ENCODE measurements around the gene CLSTN2.

Gene CLSTN2

DNA sequence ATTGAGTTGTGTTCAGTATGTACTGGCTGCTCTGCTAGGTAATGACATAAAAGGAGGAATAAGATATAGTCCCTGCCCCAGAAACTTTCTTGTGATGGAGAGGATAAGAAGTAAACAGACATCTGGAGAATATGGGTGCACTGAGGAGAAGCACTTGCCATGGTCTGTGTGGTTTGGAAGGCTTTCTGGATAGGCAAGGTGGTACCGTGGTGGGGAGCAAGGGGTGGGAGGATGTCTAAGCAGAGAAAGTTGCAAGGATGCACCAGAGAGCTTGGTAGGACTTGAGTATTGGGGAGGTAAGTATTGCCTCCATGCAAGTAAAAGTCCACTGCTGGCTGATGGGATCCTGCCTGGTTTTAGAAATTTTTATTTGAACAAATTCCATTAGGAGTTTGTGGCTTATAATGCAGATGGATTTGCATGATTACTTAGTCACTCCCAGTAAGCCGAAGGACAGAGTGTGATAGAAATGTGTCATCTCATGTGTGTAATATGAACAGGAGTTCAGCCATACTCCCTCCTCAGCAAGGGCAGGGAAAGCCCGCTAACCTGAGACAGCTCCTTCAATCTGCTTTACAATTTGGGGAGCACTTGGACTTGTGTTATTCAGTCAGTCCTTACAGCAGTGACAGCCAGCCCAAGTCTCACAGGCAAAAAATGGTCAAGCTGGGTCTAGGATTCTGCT lies 53.6 kb downstream of the CLSTN2 start:
- no peak overlapping the region for H3K4me3 ChIP-seq (ENCODE audit: low read length)
- no peaks in the 10 kb centered on the region for H3K4me1 ChIP-seq (ENCODE audit: insufficient read depth, low read length)
- H3K36me3 ChIP-seq (ENCODE audit: insufficient read depth, low read length): no peaks in the 10 kb centered on the region
- no peak overlapping the region for H2AFZ ChIP-seq (ENCODE audit: low read depth, low read length)
- no peaks in the 10 kb centered on the region for H3K27me3 ChIP-seq (ENCODE audit: insufficient read depth, low read length)
- H3K9me3 ChIP-seq (ENCODE audit: low read length): no peaks in the 10 kb centered on the region

DNA sequence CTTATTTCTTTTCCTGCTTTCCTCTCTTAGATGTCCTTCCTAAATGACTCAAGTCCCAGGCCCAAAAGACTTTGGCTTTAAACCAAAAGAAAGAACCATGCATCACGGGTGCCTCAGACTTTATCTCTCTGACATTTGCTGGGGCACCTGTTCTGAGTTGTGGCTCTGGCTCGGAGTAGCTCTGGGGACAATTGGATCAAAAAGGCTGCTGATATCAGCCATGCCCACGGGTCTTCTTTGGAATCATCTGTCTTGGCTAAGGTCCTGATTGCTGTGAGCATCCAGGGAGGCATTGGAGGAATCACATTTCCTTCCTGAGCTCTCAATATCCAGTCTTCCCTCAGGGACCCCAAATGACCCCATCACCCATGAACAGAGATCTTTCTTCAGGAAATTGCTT lies 59.9 kb downstream of the CLSTN2 start:
- H3K27me3 ChIP-seq (ENCODE audit: insufficient read depth, low read length): no peaks in the 10 kb centered on the region
- no peaks in the 10 kb centered on the region for H3K4me1 ChIP-seq (ENCODE audit: insufficient read depth, low read length)
- H2AFZ ChIP-seq (ENCODE audit: low read depth, low read length): no peak overlapping the region
- H3K9me3 ChIP-seq (ENCODE audit: low read length): no peaks in the 10 kb centered on the region
- H3K36me3 ChIP-seq (ENCODE audit: insufficient read depth, low read length): no peaks in the 10 kb centered on the region
- H3K4me3 ChIP-seq (ENCODE audit: low read length): no peak overlapping the region

DNA sequence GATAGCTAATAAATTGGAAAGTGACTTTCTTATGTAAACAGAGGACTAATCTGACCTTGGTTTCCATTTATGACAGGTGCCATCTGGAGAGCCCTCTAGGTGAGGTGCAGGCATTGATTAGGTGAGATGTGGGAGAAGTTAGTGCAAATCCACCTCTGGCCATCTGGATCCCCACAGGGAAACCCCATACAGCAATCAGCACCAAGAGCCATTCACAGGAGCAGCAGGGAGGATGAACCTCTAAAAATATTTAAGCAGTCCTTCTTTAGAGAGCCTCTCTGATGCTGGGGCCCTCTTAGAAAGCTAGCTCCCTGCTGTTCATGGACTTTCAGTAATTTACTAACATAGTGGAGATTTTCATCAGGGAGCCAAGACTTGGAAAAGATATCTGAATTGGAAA lies 69.3 kb downstream of the CLSTN2 start:
- Histone ChIP-seq H2AFZ (ENCODE audit: low read depth, low read length) (no peak overlapping the region), H3K4me3 (ENCODE audit: low read length) (no peak overlapping the region), H3K36me3 (ENCODE audit: insufficient read depth, low read length) (no peaks in the 10 kb centered on the region), H3K4me1 (ENCODE audit: insufficient read depth, low read length) (no peaks in the 10 kb centered on the region), H3K27me3 (ENCODE audit: insufficient read depth, low read length) (no peaks in the 10 kb centered on the region), H3K9me3 (ENCODE audit: low read length) (no peaks in the 10 kb centered on the region)

DNA sequence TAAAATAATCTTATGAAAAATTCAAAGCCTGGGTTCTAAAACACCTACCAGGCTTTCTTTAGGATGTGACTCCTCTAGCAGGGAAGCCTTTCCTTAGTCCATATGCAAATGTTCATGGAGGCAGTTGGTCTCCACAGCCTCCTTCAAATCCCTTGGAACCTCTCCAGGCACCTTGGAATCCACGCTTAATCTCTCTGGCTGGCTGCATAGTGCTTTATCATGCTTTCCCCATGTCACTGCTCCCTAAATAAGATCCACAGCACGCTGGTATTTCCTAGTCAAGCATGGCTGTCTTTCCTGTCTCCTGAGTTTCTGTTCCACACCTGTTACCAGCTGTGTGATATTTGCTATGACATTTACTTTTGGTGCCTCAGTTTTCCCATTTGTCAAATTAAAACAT lies 71.3 kb downstream of the CLSTN2 start:
- no peaks in the 10 kb centered on the region for H3K36me3 ChIP-seq (ENCODE audit: insufficient read depth, low read length)
- H3K27me3 ChIP-seq (ENCODE audit: insufficient read depth, low read length): no peaks in the 10 kb centered on the region
- no peak overlapping the region for H2AFZ ChIP-seq (ENCODE audit: low read depth, low read length)
- H3K9me3 ChIP-seq (ENCODE audit: low read length): no peaks in the 10 kb centered on the region
- H3K4me1 ChIP-seq (ENCODE audit: insufficient read depth, low read length): no peaks in the 10 kb centered on the region
- no peak overlapping the region for H3K4me3 ChIP-seq (ENCODE audit: low read length)

DNA sequence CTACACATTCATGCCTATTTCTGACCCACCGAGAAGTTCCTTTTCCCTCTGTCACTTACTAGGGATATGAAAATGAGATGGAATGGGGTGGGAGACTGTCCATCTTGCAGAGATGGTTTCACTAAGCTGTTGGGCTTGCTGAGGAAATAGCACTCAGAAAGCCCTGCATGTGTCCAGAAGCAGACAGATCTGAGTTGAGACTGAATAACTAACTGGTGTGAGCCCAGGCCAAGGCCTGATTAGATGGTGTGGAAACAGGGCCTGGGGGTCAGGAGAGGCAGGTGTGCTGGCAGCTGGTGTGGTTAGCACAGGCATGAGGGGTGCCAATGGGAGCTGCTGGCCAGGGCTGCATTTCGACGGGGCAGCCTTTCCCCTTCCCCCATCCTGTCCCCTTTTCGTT lies 72.1 kb downstream of the CLSTN2 start:
- Histone ChIP-seq H3K4me3 (ENCODE audit: low read length) (no peak overlapping the region), H3K9me3 (ENCODE audit: low read length) (no peaks in the 10 kb centered on the region), H3K27me3 (ENCODE audit: insufficient read depth, low read length) (no peaks in the 10 kb centered on the region), H3K4me1 (ENCODE audit: insufficient read depth, low read length) (no peaks in the 10 kb centered on the region), H2AFZ (ENCODE audit: low read depth, low read length) (no peak overlapping the region), H3K36me3 (ENCODE audit: insufficient read depth, low read length) (no peaks in the 10 kb centered on the region)

DNA sequence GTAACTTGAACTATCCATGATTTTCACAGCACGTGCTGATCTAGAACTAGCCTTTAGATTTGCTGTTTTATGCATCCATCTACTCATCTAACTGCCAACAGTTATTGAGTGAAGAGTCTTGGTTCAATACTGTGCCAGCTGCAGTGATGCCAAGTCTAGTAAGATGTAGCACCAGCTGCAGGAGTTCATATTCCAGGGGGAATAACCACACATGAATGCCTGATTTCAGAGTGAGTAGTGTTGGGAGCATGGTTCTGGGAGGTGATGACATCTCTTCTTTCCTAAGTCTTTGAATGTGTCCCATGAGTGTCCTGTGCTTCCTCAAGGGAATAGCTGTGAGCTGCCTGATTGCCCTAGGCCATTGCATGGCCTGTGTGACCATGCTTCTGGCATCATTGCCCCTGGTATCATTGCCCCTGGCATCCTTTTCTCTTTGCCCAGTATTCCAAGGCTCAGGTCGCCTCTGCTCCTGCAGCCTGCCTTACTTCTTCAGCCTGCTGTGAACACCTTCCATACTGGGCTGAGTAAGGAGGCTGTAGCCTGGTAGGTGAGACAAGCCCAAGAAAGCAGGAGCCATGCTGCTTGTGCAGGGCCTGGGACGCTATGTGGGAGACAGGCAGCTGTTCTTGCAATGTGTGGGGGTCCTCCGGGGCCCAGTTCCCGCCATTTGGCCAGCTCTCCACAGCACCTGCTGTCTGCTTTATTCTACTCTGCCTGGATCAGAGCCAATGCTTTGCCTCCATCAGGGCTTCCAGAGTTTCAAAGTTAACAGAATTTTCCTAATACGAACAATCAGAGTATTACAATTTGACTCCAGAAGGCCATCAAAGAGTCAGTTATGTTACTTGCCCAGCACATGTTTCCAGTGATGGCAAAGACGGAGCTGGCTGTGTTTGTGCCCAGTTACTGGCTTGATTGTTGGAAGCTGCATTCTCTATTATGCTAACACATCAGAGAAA lies 73.2 kb downstream of the CLSTN2 start:
- Histone ChIP-seq H3K27me3 (ENCODE audit: insufficient read depth, low read length) (no peaks in the 10 kb centered on the region), H3K36me3 (ENCODE audit: insufficient read depth, low read length) (no peaks in the 10 kb centered on the region), H3K4me1 (ENCODE audit: insufficient read depth, low read length) (no peaks in the 10 kb centered on the region), H3K4me3 (ENCODE audit: low read length) (no peak overlapping the region), H3K9me3 (ENCODE audit: low read length) (no peaks in the 10 kb centered on the region), H2AFZ (ENCODE audit: low read depth, low read length) (no peak overlapping the region)

DNA sequence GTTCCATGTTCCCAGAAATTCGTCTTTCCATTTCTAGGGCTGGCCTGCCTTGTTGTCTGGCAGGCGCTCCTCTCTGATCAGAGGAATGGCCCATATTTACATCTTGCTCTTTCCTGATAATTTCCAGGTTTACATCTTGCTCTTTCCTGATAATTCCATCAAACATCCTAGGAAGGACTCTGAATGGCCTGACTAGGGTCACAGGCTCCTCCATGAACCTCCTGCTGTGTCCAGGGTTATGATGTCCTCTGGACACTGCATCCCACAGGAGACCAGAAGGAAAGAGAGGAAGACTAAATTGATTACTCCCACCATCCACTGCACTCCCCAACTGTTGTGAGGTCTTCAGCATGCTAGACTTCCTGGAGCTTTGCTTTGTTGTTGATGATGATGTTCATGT lies 75.4 kb downstream of the CLSTN2 start:
- Histone ChIP-seq H3K4me1 (ENCODE audit: insufficient read depth, low read length) (no peaks in the 10 kb centered on the region), H3K4me3 (ENCODE audit: low read length) (no peak overlapping the region), H3K27me3 (ENCODE audit: insufficient read depth, low read length) (no peaks in the 10 kb centered on the region), H3K36me3 (ENCODE audit: insufficient read depth, low read length) (no peaks in the 10 kb centered on the region), H3K9me3 (ENCODE audit: low read length) (no peaks in the 10 kb centered on the region), H2AFZ (ENCODE audit: low read depth, low read length) (no peak overlapping the region)

DNA sequence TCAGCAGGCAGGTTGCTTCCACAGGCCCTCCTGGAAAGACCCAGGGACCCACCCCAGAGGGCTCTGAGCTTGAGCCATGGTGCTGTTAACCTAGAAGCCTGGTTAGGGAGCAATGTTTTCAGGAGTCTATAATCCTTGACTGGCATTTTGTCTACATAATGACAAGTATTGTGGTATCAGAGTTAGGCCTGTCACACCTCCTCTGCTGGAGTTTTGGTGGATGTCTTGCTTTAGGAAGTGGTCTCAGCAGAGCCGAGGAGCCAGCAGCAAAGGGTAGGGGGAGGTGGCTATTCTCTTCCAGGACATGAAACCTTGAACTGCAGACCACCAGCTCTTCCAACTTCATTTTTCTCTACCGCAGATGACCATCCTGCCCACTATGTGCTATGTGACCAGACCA lies 76.1 kb downstream of the CLSTN2 start:
- H3K4me3 ChIP-seq (ENCODE audit: low read length): no peak overlapping the region
- H3K9me3 ChIP-seq (ENCODE audit: low read length): no peaks in the 10 kb centered on the region
- no peaks in the 10 kb centered on the region for H3K27me3 ChIP-seq (ENCODE audit: insufficient read depth, low read length)
- no peaks in the 10 kb centered on the region for H3K4me1 ChIP-seq (ENCODE audit: insufficient read depth, low read length)
- no peaks in the 10 kb centered on the region for H3K36me3 ChIP-seq (ENCODE audit: insufficient read depth, low read length)
- H2AFZ ChIP-seq (ENCODE audit: low read depth, low read length): no peak overlapping the region

DNA sequence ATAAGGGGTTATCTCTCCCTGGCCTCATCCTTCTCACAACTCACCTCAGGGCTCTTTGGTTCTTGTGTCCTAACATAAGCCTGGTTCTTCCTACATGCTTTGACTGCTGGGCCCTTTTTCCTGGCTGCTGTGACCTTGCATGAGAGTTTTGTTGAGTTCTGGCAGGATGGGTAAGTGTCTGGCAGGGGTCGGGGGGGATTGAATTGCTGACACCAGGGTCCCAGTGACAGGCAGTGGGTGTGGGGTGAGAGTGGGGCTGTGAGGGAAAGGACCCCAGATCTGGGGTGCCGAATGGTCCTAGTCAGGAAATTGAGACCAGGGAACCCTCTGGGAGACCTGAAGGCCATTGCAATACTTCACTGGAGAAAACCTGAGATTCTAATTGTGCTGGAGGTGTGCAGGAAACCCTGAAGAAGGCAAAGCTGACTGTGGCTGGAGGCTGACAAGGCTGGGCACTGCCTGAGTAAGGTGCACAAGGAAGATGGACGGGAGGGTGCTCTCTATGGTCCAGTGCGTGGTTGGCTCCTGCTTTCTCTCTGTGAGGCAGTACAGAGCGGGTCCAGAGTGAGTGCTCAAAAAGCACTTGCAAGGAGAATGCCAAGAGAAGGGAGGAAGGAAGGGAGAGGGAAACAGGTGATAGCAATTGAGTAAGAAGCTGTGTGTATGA lies 76.8 kb downstream of the CLSTN2 start:
- H3K4me1 ChIP-seq (ENCODE audit: insufficient read depth, low read length): no peaks in the 10 kb centered on the region
- no peak overlapping the region for H2AFZ ChIP-seq (ENCODE audit: low read depth, low read length)
- H3K27me3 ChIP-seq (ENCODE audit: insufficient read depth, low read length): no peaks in the 10 kb centered on the region
- no peaks in the 10 kb centered on the region for H3K36me3 ChIP-seq (ENCODE audit: insufficient read depth, low read length)
- no peak overlapping the region for H3K4me3 ChIP-seq (ENCODE audit: low read length)
- H3K9me3 ChIP-seq (ENCODE audit: low read length): no peaks in the 10 kb centered on the region

DNA sequence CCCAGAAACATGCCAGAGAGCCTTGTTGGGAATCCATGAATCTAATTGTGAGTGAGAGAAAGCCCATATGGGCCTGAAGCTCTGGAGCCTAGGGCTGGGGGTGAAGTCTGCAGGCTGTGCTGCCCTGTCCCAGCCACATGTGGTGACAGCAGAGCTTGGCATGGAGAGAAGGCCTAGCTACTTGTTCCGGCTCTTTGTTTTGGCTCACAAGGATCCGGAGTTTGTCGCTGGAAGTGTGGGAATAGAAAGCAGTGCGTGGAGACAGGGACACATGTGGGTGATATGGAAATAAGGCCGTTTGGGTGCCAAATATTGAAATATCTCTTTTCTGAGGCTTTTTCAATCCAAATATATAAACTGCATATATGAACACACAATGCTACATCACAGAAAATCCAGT lies 78.2 kb downstream of the CLSTN2 start:
- Histone ChIP-seq H3K4me3 (ENCODE audit: low read length) (no peak overlapping the region), H3K9me3 (ENCODE audit: low read length) (no peaks in the 10 kb centered on the region), H2AFZ (ENCODE audit: low read depth, low read length) (no peak overlapping the region), H3K27me3 (ENCODE audit: insufficient read depth, low read length) (no peaks in the 10 kb centered on the region), H3K4me1 (ENCODE audit: insufficient read depth, low read length) (no peaks in the 10 kb centered on the region), H3K36me3 (ENCODE audit: insufficient read depth, low read length) (no peaks in the 10 kb centered on the region)

DNA sequence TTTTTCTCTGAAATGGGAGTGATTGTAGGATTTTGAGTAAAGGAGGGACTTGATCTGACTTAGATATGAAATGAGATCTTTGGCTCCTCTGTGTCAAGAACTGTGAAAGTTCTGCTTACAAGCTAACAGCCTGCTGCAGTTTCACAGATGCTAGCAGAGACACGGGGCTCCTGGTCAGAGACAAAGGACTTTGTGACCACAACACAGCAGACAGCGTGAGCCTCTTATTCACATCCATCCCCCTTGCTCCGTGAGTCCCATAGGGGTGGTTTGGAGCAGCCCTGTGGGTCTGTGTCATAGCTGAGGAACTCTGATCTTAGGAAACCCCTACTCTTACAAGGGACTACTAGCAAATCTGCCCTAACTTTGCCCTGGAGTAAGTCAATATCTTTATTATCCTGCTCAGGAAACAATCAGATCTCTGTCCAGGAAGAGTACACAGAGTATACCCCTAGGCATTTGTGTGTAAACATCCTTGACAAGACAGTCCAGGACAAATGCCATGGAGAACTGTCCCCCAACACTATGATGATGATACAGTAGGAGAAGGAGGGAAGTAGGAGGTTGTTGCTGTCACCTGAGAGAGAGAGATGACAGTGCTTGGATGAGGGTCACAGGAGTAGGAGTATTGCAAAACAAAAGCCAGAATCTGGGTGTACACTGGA lies 80.0 kb downstream of the CLSTN2 start:
- Histone ChIP-seq H2AFZ (ENCODE audit: low read depth, low read length) (no peak overlapping the region), H3K36me3 (ENCODE audit: insufficient read depth, low read length) (no peaks in the 10 kb centered on the region), H3K4me1 (ENCODE audit: insufficient read depth, low read length) (no peaks in the 10 kb centered on the region), H3K9me3 (ENCODE audit: low read length) (no peaks in the 10 kb centered on the region), H3K27me3 (ENCODE audit: insufficient read depth, low read length) (no peaks in the 10 kb centered on the region), H3K4me3 (ENCODE audit: low read length) (no peak overlapping the region)

DNA sequence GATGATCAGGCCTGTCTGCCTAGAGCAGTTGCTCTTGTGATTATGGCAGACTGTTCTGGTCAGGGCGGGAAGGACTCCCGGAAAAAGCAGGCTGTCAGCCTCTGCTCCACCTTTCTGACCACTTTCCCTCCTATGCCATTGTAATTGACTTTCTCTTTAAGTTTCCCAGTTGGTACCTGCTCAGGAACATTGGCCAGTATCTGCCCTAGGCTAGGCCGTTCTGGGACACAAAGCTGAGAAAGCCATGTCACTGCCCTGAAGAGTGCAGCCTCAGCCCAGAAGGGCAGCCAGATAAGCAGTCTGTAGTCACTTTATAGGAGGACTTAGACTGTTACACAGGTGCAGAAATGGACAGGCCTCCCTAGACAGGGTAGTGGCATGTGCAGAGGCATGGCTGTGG lies 80.8 kb downstream of the CLSTN2 start:
- Histone ChIP-seq H3K4me1 (ENCODE audit: insufficient read depth, low read length) (no peaks in the 10 kb centered on the region), H3K9me3 (ENCODE audit: low read length) (no peaks in the 10 kb centered on the region), H2AFZ (ENCODE audit: low read depth, low read length) (no peak overlapping the region), H3K27me3 (ENCODE audit: insufficient read depth, low read length) (no peaks in the 10 kb centered on the region), H3K36me3 (ENCODE audit: insufficient read depth, low read length) (no peaks in the 10 kb centered on the region), H3K4me3 (ENCODE audit: low read length) (no peak overlapping the region)

DNA sequence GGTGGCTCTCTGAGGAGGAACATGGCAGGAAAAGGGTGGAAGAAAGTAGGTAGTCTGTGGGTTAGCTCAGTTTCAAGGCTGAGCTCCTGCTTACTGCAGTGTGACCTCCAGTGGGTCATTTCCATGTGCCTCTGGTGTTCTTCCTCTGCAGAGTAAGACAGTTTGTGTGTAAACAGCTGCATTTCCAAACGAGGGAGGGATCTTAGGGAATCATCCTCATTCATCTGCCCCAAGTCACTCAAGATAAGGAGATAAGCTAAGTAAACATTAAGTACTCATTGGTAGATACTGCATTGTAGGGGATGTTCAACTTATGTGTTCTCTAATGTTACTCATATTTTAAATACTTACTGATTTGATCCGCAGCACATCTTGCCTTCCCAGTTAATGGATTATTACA lies 83.6 kb downstream of the CLSTN2 start:
- no peak overlapping the region for H3K4me3 ChIP-seq (ENCODE audit: low read length)
- no peaks in the 10 kb centered on the region for H3K27me3 ChIP-seq (ENCODE audit: insufficient read depth, low read length)
- H3K36me3 ChIP-seq (ENCODE audit: insufficient read depth, low read length): no peaks in the 10 kb centered on the region
- H2AFZ ChIP-seq (ENCODE audit: low read depth, low read length): no peak overlapping the region
- H3K9me3 ChIP-seq (ENCODE audit: low read length): no peaks in the 10 kb centered on the region
- H3K4me1 ChIP-seq (ENCODE audit: insufficient read depth, low read length): no peaks in the 10 kb centered on the region

All from neuron (in vitro differentiated cells).